KMS-11 (cell line): ENCODE data around the gene HACD2.
"Not testable (repeated sequence)": the region's sequence is repeated elsewhere in the genome, so short reads cannot be mapped to it uniquely, and the experiment has no call there.

Experiments
- H2AFZ ChIP-seq: fragments of 200-600 bp; sonication (generic); 2 replicates; pipeline ENCODE4 v1.6.1; 2016; ENCODE audit warnings: antibody characterized with exemption, mixed run types, low read depth
- H3K27ac ChIP-seq: fragments of 200-600 bp; sonication (generic); 2 replicates; pipeline ENCODE4 v1.6.1; 2016; ENCODE audit warnings: mild to moderate bottlenecking, mixed run types
- H3K27me3 ChIP-seq: fragments of 200-600 bp; sonication (generic); 2 replicates; pipeline ENCODE4 v1.6.1; 2017; ENCODE audit warnings: mild to moderate bottlenecking, low read depth, mixed run types, moderate library complexity; ENCODE audit not compliant: insufficient read depth
- H3K36me3 ChIP-seq: fragments of 200-600 bp; sonication (generic); 2 replicates; pipeline ENCODE4 v1.6.1; 2017; ENCODE audit warnings: mild to moderate bottlenecking, mixed run types; ENCODE audit not compliant: insufficient read depth
- H3K4me1 ChIP-seq: fragments of 200-600 bp; sonication (generic); 2 replicates; pipeline ENCODE4 v1.6.1; 2016; ENCODE audit warnings: mild to moderate bottlenecking, low read depth, mixed run types; ENCODE audit not compliant: poor library complexity, severe bottlenecking
- H3K4me2 ChIP-seq: fragments of 200-600 bp; sonication (generic); 2 replicates; pipeline ENCODE4 v1.7.0; 2016; ENCODE audit warnings: mild to moderate bottlenecking, mixed run types
- H3K4me3 ChIP-seq: fragments of 200-600 bp; sonication (generic); IDR thresholded peaks from 2 replicates; pipeline ENCODE4 v1.6.1; 2017; ENCODE audit warnings: low read depth, low read length, mixed read lengths; ENCODE audit not compliant: insufficient read depth
- H3K79me2 ChIP-seq: fragments of 200-600 bp; sonication (generic); 2 replicates; pipeline ENCODE4 v1.6.1; 2016; ENCODE audit warnings: low read depth, mixed run types; ENCODE audit not compliant: insufficient read depth
- H3K9ac ChIP-seq: fragments of 200-600 bp; sonication (generic); 2 replicates; pipeline ENCODE4 v1.6.1; 2016; ENCODE audit warnings: mild to moderate bottlenecking, mixed run types
- H4K20me1 ChIP-seq: fragments of 200-600 bp; sonication (generic); 2 replicates; pipeline ENCODE4 v1.6.1; 2016; ENCODE audit warnings: mild to moderate bottlenecking, mixed run types; ENCODE audit not compliant: insufficient read depth
- TF ChIP-seq, protein P1 (sequence below): fragments of 200-600 bp; sonication (generic); conservative IDR thresholded peaks from 2 replicates; pipeline ENCODE4 v1.6.1; 2017; ENCODE audit warnings: low read depth, mild to moderate bottlenecking, antibody characterized with exemption, low read length, moderate library complexity, mixed read lengths

HACD2 gene

DNA sequence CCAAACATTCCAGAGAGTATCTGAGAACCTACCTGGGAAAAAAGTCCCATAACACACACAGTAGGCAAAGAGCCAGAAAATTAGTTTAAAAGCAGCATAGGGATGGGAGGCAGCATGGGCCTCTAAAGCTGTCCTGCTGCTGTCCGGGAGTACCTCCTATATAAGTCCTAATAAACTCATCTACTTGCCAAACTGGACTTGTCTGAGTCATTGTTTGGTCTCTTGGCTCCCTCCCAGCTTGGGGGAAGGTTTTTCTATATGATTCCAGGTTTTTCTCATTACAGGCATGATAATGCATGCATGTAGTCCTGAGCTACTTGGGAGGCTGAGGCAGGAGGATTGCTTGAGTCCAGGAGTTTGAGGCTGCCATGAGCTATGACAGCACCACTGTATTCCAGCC is 17.5 kb upstream of the HACD2 start:
- H3K27me3 ChIP-seq = no peaks in the 10 kb centered on the region
- H3K4me3 ChIP-seq = no peak overlapping the region
- H4K20me1 ChIP-seq = no peaks in the 10 kb centered on the region
- H3K27ac ChIP-seq = no peak overlapping the region
- peaks cover 3% of the 10 kb centered on the region for H3K4me1 ChIP-seq
- no peak overlapping the region for H3K9ac ChIP-seq
- no peak overlapping the region for H3K4me2 ChIP-seq
- no peak overlapping the region for H2AFZ ChIP-seq
- TF ChIP-seq, protein P1, sequence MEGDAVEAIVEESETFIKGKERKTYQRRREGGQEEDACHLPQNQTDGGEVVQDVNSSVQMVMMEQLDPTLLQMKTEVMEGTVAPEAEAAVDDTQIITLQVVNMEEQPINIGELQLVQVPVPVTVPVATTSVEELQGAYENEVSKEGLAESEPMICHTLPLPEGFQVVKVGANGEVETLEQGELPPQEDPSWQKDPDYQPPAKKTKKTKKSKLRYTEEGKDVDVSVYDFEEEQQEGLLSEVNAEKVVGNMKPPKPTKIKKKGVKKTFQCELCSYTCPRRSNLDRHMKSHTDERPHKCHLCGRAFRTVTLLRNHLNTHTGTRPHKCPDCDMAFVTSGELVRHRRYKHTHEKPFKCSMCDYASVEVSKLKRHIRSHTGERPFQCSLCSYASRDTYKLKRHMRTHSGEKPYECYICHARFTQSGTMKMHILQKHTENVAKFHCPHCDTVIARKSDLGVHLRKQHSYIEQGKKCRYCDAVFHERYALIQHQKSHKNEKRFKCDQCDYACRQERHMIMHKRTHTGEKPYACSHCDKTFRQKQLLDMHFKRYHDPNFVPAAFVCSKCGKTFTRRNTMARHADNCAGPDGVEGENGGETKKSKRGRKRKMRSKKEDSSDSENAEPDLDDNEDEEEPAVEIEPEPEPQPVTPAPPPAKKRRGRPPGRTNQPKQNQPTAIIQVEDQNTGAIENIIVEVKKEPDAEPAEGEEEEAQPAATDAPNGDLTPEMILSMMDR = no peak
- H3K79me2 ChIP-seq = no peaks in the 10 kb centered on the region
- H3K36me3 ChIP-seq = no peaks in the 10 kb centered on the region

- H3K4me3 ChIP-seq, H3K27me3 ChIP-seq, H3K4me2 ChIP-seq, H3K79me2 ChIP-seq, H3K36me3 ChIP-seq, H4K20me1 ChIP-seq, H3K27ac ChIP-seq, H3K4me1 ChIP-seq, H3K9ac ChIP-seq, H2AFZ ChIP-seq: not testable (repeated sequence)
These were observed 16.0 kb upstream of the HACD2 start for GRCh38 chr3:123600863-123601262.

DNA sequence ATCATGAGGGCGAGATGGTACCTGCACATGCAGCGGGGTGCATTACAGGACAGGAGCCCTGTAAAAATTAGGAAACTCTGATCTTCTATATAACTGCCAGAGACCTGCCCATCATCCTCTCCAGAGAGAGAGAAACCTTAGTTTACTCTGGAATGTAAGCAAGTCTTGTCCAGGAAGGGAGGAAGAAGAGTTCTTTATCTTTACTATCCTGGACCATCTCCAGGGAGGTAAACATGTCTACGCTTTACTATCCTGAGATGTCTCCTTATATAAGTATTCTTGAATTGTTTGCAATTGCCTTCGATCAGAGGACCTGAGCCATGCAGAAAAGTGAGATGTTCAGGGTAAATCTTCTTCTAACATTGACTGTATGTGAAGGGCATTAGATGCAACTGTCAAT is 12.7 kb upstream of the HACD2 start:
- H3K4me2 ChIP-seq = no peak overlapping the region

DNA sequence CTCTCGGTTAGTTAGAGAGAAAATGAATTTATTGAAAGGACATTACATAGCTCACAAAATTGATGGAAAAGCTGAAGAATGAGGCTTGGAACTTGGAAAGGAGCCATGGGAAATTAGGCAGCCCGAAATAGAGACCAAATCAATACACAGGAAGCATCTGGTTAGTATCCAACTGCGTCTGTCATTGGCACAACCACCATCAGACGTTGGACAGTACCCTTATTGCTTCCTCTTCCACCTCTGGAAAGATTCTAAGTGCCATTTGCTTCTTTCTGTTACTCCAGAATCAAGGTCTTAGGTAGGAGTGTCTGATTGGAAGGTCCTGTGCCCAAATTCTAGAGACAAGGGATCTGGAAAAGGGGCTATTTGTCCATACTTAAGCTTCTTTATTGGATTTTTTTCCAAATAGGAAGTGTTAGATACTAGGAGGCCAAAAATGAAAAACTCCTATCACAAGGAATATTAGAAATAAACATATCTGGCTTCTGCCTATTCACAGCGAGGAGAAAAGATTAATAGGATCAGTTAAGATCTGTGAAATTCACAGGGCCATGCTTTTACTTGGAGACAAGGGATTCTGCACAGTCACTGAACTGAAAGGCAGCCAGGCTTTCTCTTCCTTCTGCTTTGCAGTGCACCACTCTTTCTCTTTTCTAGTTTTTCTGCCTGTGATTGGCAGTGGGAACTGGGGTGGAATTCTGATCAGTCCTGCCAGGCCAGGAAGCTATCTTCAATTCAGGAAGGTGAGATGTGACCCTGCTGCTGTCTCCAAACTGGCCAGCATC is 10.7 kb upstream of the HACD2 start:
- Histone ChIP-seq H4K20me1 (no peaks in the 10 kb centered on the region), H3K4me2 (no peak overlapping the region), H3K27ac (no peak overlapping the region)

More for the DNA sequence above, 12.7 kb upstream of the HACD2 start:
- Histone ChIP-seq H3K27ac (no peak overlapping the region), H3K4me3 (no peak overlapping the region), H4K20me1 (no peaks in the 10 kb centered on the region), H2AFZ (no peak overlapping the region), H3K27me3 (no peaks in the 10 kb centered on the region), H3K79me2 (no peaks in the 10 kb centered on the region), H3K4me1 (no peaks in the 10 kb centered on the region), H3K36me3 (no peaks in the 10 kb centered on the region), H3K9ac (no peak overlapping the region)
- TF ChIP-seq, protein P1 = no peak

GRCh38 chr3:123593381-123593780 is 8.5 kb upstream of the HACD2 start:
- no peak overlapping the region for H3K9ac ChIP-seq
- H3K27ac ChIP-seq = no peak overlapping the region
- no peak overlapping the region for H2AFZ ChIP-seq
- no peaks in the 10 kb centered on the region for H3K36me3 ChIP-seq
- TF ChIP-seq, protein P1 = no peak
- no peak overlapping the region for H3K4me3 ChIP-seq
- H3K4me1 ChIP-seq = no peaks in the 10 kb centered on the region
- H3K79me2 ChIP-seq = no peaks in the 10 kb centered on the region
- H3K27me3 ChIP-seq = no peaks in the 10 kb centered on the region
- H3K4me2 ChIP-seq = no peak overlapping the region
- no peaks in the 10 kb centered on the region for H4K20me1 ChIP-seq

More for the DNA sequence above, 10.7 kb upstream of the HACD2 start:
- Histone ChIP-seq H3K9ac (no peak overlapping the region), H3K79me2 (no peaks in the 10 kb centered on the region), H3K27me3 (no peaks in the 10 kb centered on the region), H2AFZ (no peak overlapping the region), H3K4me1 (no peaks in the 10 kb centered on the region), H3K36me3 (no peaks in the 10 kb centered on the region), H3K4me3 (no peak overlapping the region)
- TF ChIP-seq, protein P1 = no peak
